HEK293 (cell line): ENCODE data around the gene FSHR.

Experiments used
- CTCF ChIA-PET: fragments of 350-600 bp; formaldehyde crosslinking; extraction: SDS; loops from one replicate; lab custom pipeline; 2021; ENCODE audit warnings: antibody characterized with exemption; lab: Yijun Ruan, JAX
- POLR2A ChIA-PET: fragments of 300-600 bp; formaldehyde crosslinking; extraction: SDS; loops from one replicate; lab custom pipeline; 2020; ENCODE audit warnings: antibody characterized with exemption, inconsistent platforms; lab: Yijun Ruan, JAX
- H3K27ac ChIP-seq: fragments of 200-500 bp; sonication (Bioruptor generic); 2 replicates; pipeline ENCODE4 v1.5.1; 2014; ENCODE audit warnings: low read depth, low read length, control low read depth, inconsistent platforms; ENCODE audit errors: extremely low read depth
- H3K36me3 ChIP-seq, 2 experiments: fragments of 200-500 bp in 1 of 2; sonication (Bioruptor generic) in 1 of 2; 1 replicate in 1 of 2; 2 replicates in 1 of 2; pipeline ENCODE4 v1.5.1; 2014 to 2017; ENCODE audit warnings: inconsistent platforms in 2 of 2, low read length in 2 of 2; ENCODE audit not compliant: control insufficient read depth in 2 of 2, insufficient read depth in 1 of 2
- H3K4me1 ChIP-seq: fragments of 200-500 bp; sonication (Bioruptor generic); 2 replicates; pipeline ENCODE4 v1.5.1; 2014; ENCODE audit warnings: mild to moderate bottlenecking, low read length, inconsistent platforms; ENCODE audit not compliant: control insufficient read depth, insufficient read depth
- H3K4me3 ChIP-seq: 2 replicates; pipeline ENCODE4 v1.5.1; 2011; ENCODE audit warnings: low read depth, mild to moderate bottlenecking, control low read depth, low read length, moderate library complexity
- H3K9me3 ChIP-seq: fragments of 200-500 bp; sonication (Bioruptor generic); 2 replicates; pipeline ENCODE4 v1.5.1; 2014; ENCODE audit warnings: low read depth, low read length, inconsistent platforms; ENCODE audit not compliant: control insufficient read depth, insufficient read depth
- BCL11A ChIP-seq: fragments of 450-650 bp; formaldehyde crosslinking; IDR thresholded peaks from 2 replicates; pipeline ENCODE4 v1.5.1; 2016; ENCODE audit warnings: low read depth, missing biosample characterization, missing genetic modification characterization
- BCL11B ChIP-seq: fragments of 450-650 bp; formaldehyde crosslinking; IDR thresholded peaks from 2 replicates; pipeline ENCODE4 v1.5.1; 2016; ENCODE audit warnings: low read depth, missing biosample characterization, missing genetic modification characterization
- GLI2 ChIP-seq: fragments of 450-650 bp; formaldehyde crosslinking; IDR thresholded peaks from 2 replicates; pipeline ENCODE4; 2017; ENCODE audit warnings: missing biosample characterization, missing genetic modification characterization, low read depth, borderline replicate concordance
- KLF16 ChIP-seq: fragments of 450-650 bp; formaldehyde crosslinking; IDR thresholded peaks from 2 replicates; pipeline ENCODE4 v1.5.1; 2017; ENCODE audit warnings: missing biosample characterization, missing genetic modification characterization
- KLF7 ChIP-seq: fragments of 450-650 bp; formaldehyde crosslinking; IDR thresholded peaks from 2 replicates; pipeline ENCODE4 v1.5.1; 2016; ENCODE audit warnings: missing biosample characterization, missing genetic modification characterization, borderline replicate concordance
- KLF8 ChIP-seq: fragments of 450-650 bp; formaldehyde crosslinking; IDR thresholded peaks from 2 replicates; pipeline ENCODE4 v1.5.1; 2016; ENCODE audit warnings: missing biosample characterization, missing genetic modification characterization
- KLF9 ChIP-seq: fragments of 450-650 bp; formaldehyde crosslinking; IDR thresholded peaks from 2 replicates; pipeline ENCODE4 v1.5.1; 2016; ENCODE audit warnings: missing biosample characterization, missing genetic modification characterization, low read depth
- MYNN ChIP-seq: fragments of 450-650 bp; formaldehyde crosslinking; IDR thresholded peaks from 2 replicates; pipeline ENCODE4 v1.5.1; 2016; ENCODE audit warnings: missing biosample characterization, missing genetic modification characterization, borderline replicate concordance
- PRDM2 ChIP-seq: fragments of 450-650 bp; formaldehyde crosslinking; IDR thresholded peaks from 2 replicates; pipeline ENCODE4 v1.5.1; 2016; ENCODE audit warnings: missing biosample characterization, missing genetic modification characterization, borderline replicate concordance
- SETDB1 ChIP-seq: IDR thresholded peaks from one replicate; pipeline ENCODE4 v1.6.1; 2017; ENCODE audit warnings: mild to moderate bottlenecking, low read length, moderate library complexity, mixed read lengths; ENCODE audit not compliant: insufficient read length
- TSHZ1 ChIP-seq: fragments of 450-650 bp; formaldehyde crosslinking; IDR thresholded peaks from 2 replicates; pipeline ENCODE4 v1.5.1; 2016; ENCODE audit warnings: missing biosample characterization, missing genetic modification characterization, borderline replicate concordance
- ZFP37 ChIP-seq: fragments of 450-650 bp; formaldehyde crosslinking; IDR thresholded peaks from 2 replicates; pipeline ENCODE4 v1.5.1; 2016; ENCODE audit warnings: missing biosample characterization, missing genetic modification characterization
- ZNF169 ChIP-seq: fragments of 450-650 bp; formaldehyde crosslinking; IDR thresholded peaks from 2 replicates; pipeline ENCODE4 v1.5.1; 2016; ENCODE audit warnings: missing biosample characterization, missing genetic modification characterization
- ZNF26 ChIP-seq: fragments of 450-650 bp; formaldehyde crosslinking; IDR thresholded peaks from 2 replicates; pipeline ENCODE4 v1.5.1; 2016; ENCODE audit warnings: missing biosample characterization, missing genetic modification characterization
- ZNF354C ChIP-seq: fragments of 450-650 bp; formaldehyde crosslinking; IDR thresholded peaks from 2 replicates; pipeline ENCODE4 v1.5.1; 2016; ENCODE audit warnings: missing biosample characterization, missing genetic modification characterization, low read depth, borderline replicate concordance
- ZNF514 ChIP-seq: fragments of 450-650 bp; formaldehyde crosslinking; IDR thresholded peaks from 2 replicates; pipeline ENCODE4 v1.5.1; 2016; ENCODE audit warnings: missing biosample characterization, missing genetic modification characterization
- ZNF549 ChIP-seq: fragments of 450-650 bp; IDR thresholded peaks from 2 replicates; pipeline ENCODE4 v1.5.1; 2018; ENCODE audit warnings: missing biosample characterization, missing genetic modification characterization, mild to moderate bottlenecking, inconsistent platforms, moderate library complexity
- ZNF76 ChIP-seq: fragments of 450-650 bp; formaldehyde crosslinking; IDR thresholded peaks from 2 replicates; pipeline ENCODE4; 2016; ENCODE audit warnings: low read depth, missing biosample characterization, missing genetic modification characterization, borderline replicate concordance
- ZNF837 ChIP-seq: fragments of 450-650 bp; formaldehyde crosslinking; IDR thresholded peaks from 2 replicates; pipeline ENCODE4 v1.5.1; 2016; ENCODE audit warnings: missing biosample characterization, missing genetic modification characterization
- ZSCAN30 ChIP-seq: fragments of 450-650 bp; IDR thresholded peaks from 2 replicates; pipeline ENCODE4 v1.5.1; 2018; ENCODE audit warnings: missing biosample characterization, mild to moderate bottlenecking, missing genetic modification characterization, moderate library complexity

FSHR gene

GRCh38 chr2:49043405-49043982 lies 110.8 kb downstream of the FSHR start:
- Histone ChIP-seq H3K4me1 (no peaks in the 10 kb centered on the region), H3K36me3 (no peaks in the 10 kb centered on the region), H3K27ac (no peak overlapping the region), H3K9me3 (no peaks in the 10 kb centered on the region), H3K4me3 (no peak overlapping the region)
- POLR2A ChIA-PET = no interaction called here
- CTCF ChIA-PET = no interaction called here
- TF ChIP-seq PRDM2 (tag by site-specific recombination) (no peak), GLI2 (tag by site-specific recombination) (no peak), MYNN (no peak), ZFP37 (tag by site-specific recombination) (no peak), ZNF76 (tag by site-specific recombination) (no peak), KLF9 (no peak), TSHZ1 (no peak), ZNF354C (tag by site-specific recombination) (no peak), ZNF514 (no peak), KLF7 (no peak), ZSCAN30 (tag by site-specific recombination) (no peak), BCL11A (tag by site-specific recombination) (no peak), BCL11B (tag by site-specific recombination) (no peak), ZNF26 (tag by site-specific recombination) (no peak), ZNF837 (no peak), KLF16 (no peak), SETDB1 (no peak), KLF8 (tag by site-specific recombination) (no peak), ZNF549 (no peak), ZNF169 (no peak)
